NCI-H1694 treated with DMSO at 0.1 percent for 48 hours (cell line): ENCODE data around the gene RNU5B-1.

Source experiments
- DNase-seq: peaks from one replicate; lab custom pipeline; 2025; lab: John Stamatoyannopoulos, UW

The RNU5B-1 gene

GRCh38 chr15:65289261-65289854, 15.1 kb upstream of the RNU5B-1 start:
- DNase-seq = no peak

DNA sequence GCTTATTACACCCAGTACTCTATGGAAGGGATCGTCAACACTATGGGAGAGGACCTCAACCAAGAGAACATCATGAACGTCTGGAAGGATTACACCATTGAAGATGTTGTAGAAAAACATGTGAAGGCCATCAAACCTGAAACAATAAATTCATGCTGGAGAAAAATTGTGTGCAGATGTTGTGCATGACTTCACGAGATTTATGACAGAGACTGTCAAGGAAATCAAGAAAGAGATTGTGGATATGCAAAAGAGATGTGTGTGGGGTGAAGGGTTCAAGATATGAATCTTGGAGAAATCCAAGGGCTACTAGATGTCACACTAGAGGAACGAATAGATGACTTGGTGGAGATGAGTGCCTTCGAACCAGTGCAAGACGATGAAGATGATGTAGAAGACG, 14.2 kb upstream of the RNU5B-1 start:
- no peak for DNase-seq

GRCh38 chr15:65292938-65293518, 11.4 kb upstream of the RNU5B-1 start:
- DNase-seq = no peak

DNA sequence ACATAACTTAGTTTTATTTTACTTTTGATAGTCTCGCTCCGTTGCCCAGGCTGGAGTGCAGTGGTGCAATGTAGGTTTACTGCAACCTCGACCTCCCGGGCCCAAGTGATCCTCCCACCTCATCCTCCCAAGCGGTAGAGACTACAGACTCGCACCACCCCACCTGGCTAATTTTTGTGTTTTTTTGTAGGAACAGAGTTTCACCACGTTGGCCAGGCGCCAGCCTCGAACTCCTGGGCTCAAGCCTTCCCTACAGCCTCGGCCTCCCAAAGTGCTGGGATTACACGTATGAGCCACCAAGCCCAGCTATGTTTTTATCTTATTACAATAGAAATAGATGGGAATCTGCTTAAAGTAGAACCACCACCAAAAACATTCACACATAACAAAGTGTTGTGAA, 5.7 kb upstream of the RNU5B-1 start:
- DNase-seq = no peak

- DNase-seq = no peak
Measured at GRCh38 chr15:65300924-65301441, 3.5 kb upstream of the RNU5B-1 start.

DNA sequence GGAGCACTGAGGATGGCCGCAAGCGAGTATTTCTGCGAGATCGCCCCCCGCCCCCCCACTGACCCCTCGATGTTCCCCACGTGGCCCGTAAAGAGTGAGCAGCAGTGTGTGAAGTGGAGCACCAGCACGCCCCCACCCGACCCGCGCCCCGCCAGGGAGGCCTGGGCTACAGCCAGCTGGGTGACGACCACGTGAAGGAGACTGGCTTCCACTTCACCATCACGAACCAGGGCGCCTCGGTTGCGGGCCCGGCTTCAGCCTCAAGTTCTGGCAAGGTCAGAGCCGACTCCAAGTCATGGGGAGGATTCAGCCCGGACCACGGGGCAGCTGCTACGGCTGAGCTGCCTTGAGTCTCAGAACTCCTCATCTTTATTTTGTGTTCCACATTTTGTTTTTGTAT, 2.4 kb upstream of the RNU5B-1 start:
- DNase-seq = no peak

DNA sequence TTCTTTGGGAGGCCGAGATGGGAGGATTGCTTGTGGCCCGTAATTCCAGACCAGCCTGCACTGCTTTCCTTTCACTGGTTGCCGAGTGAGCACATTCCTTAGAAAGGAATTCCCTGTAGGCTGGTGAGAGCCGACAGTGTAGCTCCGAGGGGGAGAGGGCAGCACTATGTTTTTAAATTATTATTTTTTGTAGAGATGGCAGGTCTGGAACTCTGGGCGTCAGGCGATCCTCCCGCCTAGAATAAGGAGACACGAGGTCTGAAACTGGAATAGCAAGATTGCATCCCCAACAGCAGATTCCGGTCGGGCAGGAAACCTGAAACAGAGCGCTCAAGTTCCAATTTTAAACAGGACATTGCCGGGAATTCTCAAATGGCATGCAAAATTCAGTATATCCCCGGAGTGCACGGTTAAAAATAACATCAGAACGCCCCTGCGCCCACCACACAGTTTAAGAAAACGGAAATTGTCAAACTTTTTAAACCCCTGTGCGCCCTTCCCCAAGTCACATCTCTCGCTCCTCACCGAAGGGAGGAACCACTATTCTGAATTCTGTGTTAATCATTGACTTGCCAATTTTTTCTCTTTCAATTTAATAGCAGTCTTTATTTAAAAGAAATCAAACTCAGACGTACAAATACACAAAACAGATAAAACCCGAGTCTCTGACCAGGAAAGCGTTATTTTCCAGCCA, 643 bp upstream of the RNU5B-1 start:
- DNase-seq = peak; percentile 43

GRCh38 chr15:65305150-65305758, 777 bp downstream of the RNU5B-1 start:
- DNase-seq = no peak

DNA sequence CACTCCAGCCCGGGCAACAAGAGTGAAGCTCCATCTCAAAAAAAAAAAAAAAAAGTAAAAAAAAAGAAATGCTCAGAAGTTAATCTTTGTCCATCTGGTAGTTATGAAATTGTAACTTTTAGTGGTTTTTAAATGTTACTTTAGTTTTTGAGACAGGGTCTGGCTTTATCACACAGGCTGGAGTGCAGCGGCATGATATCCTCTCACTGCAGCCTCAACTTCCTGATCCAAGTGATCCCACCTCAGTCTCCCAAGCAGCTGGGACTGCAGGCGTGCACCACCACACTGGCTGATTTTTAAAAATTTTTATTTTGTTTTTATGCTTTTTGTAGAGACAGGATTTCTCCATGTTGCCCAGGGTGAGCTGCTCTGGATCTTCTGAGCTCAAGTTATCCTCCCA, 1.3 kb downstream of the RNU5B-1 start:
- no peak for DNase-seq

- no peak for DNase-seq
Measured at GRCh38 chr15:65306551-65306950, 2.1 kb downstream of the RNU5B-1 start.

DNA sequence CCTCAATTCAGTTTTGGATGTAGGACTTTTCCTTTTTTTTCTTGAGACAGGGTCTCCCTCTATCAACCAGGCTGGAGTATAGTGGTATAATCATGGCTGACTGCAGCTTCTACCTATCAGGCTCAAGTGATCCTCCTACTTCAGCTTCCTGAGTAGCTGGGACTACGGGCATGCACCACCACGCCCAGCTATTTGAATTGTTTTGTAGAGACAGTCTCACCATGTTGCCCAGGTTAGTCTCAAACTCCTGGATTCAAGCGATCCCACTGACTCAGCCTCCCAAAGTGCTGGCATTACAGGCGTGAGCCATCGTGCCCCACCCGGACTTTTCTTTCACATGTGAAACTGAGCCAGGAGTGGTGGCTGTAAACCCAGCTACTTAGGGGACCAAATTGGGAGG, 3.5 kb downstream of the RNU5B-1 start:
- DNase-seq = no peak

- DNase-seq = no peak
Measured at GRCh38 chr15:65309882-65310418, 5.5 kb downstream of the RNU5B-1 start.

DNA sequence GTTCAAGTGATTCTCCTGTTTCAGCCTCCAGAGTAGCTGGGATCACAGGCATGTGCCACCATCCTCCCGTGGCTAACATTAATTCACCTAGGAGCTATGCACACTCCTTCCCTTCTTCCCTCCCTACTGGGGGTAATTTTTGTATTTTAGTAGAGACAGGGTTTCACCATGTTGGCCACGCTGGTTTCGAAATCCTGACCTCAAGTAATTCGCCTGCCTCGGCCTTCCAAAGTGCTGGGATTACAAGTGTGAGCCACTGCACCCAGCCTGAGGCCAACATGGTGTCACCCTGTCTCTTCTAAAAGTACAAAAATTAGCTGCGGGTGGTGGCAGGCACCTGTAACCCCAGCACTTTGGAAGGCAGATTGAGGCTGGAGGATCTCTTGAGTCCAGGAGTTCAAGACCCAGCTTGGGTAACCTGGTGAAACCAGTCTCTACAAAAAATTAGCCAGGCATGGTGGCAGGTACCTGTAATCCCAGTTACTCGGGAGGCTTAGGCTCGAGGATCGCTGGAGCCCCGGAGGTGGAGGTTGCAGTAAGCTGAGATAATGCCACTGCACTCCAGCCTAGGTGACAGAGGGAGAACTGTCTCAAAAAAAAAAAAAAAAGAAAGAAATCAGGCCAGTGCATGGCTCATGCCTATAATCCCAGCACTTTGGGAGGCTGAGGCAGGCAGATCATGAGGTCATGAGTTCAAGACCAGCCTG, 6.1 kb downstream of the RNU5B-1 start:
- DNase-seq = no peak

GRCh38 chr15:65311760-65312159, 7.3 kb downstream of the RNU5B-1 start:
- DNase-seq = no peak

- no peak for DNase-seq
Measured at GRCh38 chr15:65312400-65312916, 8.0 kb downstream of the RNU5B-1 start.

DNA sequence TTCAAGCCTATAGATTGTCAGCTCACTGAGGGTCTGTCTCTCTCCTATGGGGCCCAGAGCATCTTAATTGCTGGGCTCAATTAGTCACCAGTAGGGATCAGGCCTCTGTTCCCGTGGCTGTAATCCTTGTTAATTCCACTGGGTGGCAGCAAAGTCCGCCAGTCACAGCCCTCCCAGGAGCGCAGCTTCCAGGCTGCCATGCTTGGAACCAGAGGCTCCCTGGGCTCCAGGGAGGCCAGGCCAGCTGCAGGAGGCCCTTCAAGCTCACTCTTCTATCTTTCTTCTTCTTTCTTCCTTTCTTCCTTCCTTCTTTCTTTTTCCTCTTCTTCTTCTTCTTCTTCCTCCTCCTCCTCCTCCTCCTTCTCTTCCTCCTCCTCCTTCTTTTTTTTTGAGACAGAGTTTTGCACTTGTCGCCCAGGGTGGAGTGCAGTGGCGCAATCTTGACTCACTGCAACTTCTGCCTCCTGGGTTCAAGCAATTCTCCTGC, 14.4 kb downstream of the RNU5B-1 start:
- peak; percentile 63 for DNase-seq

DNA sequence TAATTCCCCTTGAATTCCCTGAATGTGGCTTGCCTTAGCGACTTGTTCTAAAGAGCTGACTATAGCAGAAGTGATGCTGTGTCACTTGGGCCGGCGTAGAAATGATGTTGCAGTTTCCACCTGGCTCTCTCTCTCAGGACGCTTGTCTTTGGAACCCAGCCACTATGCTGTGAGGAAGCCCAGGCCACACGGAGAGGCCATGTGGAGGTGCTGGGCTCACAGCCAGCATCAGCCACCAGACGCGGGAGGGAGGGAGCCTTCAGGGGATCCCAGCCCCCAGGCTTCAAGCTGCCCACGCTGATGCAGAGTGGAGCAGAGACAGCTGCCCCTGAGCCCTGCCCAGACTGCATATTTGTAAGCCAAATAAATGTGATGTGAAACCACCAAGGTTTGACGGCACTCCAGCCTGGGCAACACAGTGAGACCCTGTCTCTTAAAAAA, 18.6 kb downstream of the RNU5B-1 start:
- DNase-seq = peak; percentile 94

- no peak for DNase-seq
Measured at GRCh38 chr15:65326117-65326526, 21.6 kb downstream of the RNU5B-1 start.

GRCh38 chr15:65326818-65327217, 22.3 kb downstream of the RNU5B-1 start:
- DNase-seq = no peak

DNA sequence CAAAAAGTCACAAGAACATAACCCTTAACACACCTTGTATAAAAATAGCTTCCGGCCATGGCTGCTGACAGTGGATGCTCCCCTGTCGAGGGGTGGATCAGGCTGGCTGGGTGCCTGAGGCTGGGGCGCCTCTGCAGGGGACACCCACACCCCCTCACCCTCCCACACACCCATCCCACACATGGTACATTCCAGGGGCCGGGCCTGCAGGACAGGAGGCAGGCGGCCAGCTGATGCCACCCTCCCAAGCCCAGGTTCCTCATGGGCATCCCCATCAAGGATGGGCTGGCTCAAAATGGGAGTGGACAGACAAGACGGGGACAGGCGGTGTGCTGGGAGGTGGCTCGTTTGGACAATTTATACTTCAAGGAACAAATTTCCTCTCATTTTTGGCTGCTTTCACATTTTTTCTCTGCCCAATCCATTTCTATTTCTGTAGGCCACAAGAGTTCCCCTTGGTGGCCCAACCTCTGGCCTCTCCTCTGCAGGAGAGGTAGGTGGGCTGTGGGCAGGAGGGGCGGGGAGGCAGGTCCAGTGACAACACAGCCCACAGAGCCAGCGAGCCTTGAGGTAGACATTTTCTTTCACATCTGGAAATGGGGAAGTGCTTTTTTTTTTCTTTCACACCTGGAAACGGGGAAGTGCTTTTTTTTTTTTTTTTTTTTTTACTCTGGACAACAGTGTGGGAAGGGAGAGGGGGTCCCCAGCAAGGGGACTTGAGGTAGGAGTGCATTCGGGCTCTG, 23.3 kb downstream of the RNU5B-1 start:
- DNase-seq = no peak
